ENCODE results near the gene RALGAPA2.
"Not testable (repeated sequence)": the region's sequence is repeated elsewhere in the genome, so short reads cannot be mapped to it uniquely, and the experiment has no call there.

GRCh38 chr20:20355503-20355902 lies 356.9 kb downstream of the RALGAPA2 start:
- TF ChIP-seq CTCF (IDR thresholded peaks at IDR 0.05; ENCODE audit: insufficient read depth, low read length, poor library complexity, severe bottlenecking); EZH2phosphoT487 (conservative IDR thresholded peaks at IDR 0.05; ENCODE audit: low read length): not testable (repeated sequence)
